HG03135 (cell line): Measurements from ENCODE around the gene GABRB1.
"Not testable (repeated sequence)": the region's sequence is repeated elsewhere in the genome, so short reads cannot be mapped to it uniquely, and the experiment has no call there.

Source experiments
- ATAC-seq: cut with Tn5 transposase; IDR thresholded peaks from one replicate; pipeline ENCODE4 v1.9.1; 2021; ENCODE audit warnings: mild to moderate bottlenecking, moderate library complexity; ENCODE audit not compliant: unreplicated experiment

The GABRB1 gene

DNA sequence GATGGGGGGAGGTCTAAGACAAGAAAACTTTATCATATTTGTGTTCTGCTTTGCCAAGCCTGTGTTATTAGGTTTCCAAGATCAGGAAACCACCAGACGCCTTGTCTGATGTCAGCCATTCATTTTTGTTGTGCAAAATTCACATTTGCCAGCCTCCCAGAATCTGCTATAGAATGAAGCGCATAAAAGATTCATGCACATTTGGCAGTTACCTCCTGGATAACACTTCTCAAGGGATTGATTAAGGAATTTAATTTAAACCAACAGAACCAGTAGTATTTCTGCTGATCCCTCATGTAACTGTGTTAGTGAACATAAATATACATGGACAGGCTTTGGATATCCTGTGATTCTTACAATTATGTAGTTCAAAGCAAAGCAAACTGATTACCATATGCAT lies 244.2 kb downstream of the GABRB1 start:
- ATAC-seq: no peak

DNA sequence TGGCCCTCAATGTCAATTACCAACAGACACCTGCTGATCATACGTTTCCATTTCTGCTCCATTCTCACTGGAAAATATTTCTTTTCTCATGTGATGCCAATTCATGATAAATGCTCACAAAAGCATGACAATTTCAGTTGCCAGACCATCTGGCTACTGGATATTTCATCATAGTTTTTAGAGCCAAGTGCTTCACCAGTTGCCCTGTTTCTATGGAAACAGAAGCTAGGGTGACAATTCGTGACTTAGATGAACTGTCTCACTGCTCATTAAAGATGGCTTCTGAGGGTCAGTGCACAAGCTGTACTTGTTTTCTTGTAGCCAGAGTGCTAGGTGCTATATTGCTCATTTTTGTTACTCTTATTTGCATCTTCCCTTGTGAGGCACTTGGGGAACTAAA lies 247.3 kb downstream of the GABRB1 start:
- ATAC-seq: no peak

DNA sequence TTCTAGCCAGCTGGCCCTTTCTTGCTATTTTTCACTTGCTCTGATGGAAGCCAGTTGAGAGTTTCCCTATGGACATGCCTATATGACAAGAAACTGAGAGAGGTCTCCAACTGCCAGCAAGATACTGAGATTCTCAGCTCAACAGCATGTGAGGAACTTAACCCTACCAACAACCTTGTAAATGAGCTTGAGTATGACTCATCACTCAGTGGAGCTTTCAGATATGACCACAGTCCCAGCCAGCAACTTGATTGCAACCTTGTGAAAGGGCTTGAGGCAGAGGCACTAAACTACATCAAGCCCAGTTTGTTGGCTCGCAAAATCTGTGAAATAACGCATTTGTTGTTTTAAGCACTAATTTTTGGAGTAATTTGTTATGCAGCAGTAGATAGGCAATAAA lies 256.4 kb downstream of the GABRB1 start:
- ATAC-seq: no peak

DNA sequence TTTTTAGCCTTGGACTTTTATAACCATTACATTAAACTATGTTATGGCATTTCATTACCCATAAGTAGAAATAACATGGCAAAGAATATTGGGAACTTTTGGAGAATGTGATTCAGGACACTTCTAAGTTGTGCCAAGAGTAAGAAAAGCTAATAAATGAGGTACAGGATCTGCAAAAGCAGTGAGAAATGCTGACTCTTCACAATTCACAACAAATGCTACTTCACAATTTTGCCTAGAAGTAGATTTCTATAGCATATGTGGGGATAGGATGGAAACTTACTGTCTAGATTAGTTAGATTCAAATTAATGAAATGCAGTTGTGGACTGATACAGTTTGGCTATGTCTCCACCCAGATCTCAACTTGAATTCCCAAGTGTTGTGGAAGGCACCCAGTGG lies 258.4 kb downstream of the GABRB1 start:
- ATAC-seq: no peak

DNA sequence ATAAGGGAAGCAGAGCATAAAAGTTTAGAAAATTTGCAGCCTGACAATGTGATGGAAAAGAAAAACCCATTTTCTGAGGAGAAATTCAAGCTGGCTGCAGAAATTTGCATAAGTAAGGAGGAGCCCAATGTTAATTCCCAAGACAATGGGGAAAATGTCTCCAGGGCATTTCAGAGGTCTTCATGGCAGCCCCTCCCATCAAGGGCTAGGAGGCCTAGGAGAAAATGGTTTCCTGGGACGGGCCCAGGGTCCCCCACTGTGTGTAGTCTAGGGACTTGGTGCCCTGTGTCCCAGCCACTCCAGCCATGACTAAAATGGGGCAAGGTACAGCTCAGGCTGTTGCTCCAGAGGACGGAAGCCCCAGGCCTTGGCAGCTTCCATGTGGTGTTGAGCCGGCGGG lies 259.5 kb downstream of the GABRB1 start:
- ATAC-seq: not testable (repeated sequence)

DNA sequence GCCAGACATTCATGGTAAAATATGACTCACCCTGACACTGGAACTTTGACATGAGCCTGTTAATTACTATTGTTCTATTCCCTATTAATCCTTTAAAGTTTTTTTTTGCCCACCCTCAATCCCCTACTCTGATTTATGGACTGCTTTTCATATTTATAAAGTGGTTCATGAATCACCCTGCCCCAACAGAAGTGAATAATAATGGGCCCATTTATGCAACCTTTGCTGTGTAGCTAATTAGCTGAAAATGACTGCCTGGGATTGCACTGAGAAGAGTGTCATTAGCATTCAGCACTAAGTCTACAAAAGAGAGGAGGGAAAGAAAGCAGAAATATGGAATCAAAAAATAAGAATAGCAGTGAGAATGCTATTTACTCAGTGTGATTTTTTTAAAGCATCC lies 277.8 kb downstream of the GABRB1 start:
- no peak for ATAC-seq

DNA sequence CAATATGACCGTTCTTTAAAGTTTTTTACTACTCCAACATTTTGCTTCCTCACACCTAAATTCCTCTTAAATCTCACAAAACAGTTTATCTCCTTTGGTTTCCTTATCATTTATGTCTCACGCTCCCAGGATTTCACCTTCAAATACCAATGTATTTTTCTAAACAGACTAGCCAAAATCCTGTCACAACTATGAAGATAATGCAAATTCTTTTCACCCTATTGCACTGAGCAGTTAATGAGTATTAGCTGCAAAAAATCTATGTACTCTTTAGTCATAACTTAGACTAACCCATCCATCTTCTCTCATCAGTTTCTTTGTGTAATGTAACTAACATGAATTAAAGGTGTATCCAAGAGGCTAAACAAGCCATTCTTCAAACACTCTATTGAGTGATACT lies 280.8 kb downstream of the GABRB1 start:
- no peak for ATAC-seq

DNA sequence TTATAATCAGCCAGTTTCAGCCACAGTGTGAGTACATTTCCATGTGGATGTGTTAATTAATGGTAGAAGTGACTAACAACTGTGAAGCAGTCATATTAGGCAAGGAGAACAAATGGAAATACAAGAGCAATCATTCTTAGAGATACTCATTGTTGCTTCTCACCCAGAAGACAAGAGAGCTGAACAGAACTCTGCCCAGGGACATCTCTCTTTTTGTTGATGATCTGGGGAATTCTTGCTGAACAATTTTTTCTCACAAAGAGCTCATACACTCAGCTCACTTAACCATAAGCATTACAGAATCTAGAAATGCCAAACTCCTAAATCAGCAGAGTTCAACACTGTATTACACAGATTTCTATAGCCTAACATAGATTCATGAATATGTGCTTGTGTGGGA lies 282.0 kb downstream of the GABRB1 start:
- ATAC-seq: no peak

DNA sequence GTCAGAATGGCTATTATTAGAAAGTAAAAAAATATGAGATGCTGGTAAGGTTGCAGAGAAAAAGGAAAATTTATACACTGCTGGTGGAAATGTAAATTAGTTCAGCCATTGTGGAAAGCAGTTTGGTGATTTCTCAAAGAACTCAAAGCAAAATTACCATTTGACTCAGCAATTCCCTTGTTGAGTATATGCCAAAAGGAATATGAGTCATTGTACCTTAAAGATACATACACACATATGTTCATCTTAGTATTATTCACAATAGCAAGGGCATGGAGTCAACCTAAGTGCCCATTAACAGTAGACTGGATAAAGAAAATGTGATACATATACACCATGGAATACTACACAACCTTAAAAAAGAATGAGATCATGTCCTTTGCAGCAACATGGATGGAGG lies 284.0 kb downstream of the GABRB1 start:
- ATAC-seq: no peak

DNA sequence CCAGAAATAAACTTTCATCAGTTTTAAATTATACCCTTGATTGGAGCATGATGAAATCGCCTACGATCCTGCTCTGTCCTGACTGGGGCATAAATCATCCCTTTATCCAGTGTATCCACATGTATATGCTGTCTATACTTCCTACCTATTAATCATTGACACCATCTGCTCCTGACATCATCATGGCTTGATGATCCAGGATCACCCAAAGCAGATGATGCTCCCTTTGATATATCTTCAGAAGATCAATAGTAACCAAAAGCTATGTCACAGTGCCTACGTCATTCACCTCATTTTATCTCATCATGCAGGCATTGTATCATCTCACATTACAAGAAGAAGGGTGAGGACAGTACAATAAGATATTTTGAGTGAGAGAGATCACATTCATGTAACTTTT lies 294.7 kb downstream of the GABRB1 start:
- ATAC-seq: no peak

DNA sequence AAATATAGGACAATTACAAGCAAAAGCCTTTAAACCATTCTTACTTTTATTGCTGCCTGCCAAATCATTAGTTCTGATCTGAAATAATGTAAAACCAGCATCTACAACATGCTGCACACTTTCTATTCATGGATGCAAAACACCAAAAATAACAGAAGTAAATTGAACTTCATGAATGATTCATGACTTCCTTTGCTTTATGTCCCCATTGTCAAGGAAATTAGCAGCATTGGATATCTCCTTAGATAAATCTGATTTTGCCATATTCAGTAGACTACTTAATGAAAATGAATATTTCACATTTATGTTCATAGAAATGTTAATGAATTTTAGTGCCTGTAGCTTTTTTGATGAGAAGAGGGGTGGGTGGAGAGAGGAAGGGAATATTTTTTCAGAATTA lies 299.5 kb downstream of the GABRB1 start:
- ATAC-seq: no peak

DNA sequence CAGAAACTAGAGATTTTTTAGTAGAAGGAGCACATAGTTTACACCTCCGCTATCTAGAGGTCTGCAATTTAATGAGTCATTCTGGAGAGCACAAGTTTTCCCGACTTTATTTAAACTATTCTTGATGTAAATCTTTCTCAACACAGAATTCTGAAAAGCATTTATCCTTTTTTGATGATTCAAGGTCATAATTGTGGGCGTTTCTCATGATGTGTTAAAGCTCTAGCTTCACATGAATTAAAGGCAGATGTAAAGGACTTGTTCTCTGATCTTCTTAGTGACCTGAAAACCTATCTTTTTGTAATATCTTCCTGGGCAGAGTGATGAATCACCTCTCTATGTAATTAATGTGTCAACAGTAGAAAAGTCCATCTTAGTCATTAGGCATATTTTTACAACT lies 303.3 kb downstream of the GABRB1 start:
- ATAC-seq: no peak

DNA sequence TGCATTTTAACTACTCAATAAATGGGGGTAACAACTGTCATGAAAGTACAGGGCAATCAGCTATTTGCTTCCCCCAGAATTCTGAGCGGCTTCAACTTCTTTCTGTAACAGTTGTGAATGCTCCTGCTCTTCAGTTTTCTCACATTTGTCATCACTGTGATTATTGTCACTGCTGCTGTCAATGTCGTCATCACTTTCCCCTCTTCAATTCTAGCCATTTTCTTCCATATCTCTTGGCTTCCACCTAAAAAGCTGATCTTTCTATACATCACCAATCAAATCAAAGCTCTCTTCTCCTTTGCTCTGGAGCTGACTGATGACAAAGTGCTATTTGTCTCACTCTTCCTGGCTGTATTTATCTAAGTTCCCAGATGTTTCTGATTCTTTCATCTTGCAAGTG lies 306.5 kb downstream of the GABRB1 start:
- no peak for ATAC-seq

DNA sequence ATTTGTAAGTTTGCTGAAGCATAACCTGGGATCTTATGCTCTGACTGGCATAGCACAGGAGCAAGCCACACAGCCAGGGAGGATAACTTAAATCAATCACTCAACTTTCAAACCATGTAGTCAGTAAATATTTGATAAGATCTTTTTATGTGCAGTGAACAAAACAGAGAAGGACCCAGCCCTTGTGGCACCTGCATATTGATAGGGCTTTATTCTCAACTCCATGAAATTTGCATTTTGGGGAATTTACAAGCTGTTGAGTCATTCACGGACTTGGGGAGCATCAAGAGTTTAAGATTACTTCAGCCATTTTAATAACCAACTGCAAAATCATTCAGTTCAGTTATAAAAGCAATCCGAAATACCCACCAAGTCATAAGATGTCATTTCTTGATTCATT lies 309.5 kb downstream of the GABRB1 start:
- no peak for ATAC-seq

DNA sequence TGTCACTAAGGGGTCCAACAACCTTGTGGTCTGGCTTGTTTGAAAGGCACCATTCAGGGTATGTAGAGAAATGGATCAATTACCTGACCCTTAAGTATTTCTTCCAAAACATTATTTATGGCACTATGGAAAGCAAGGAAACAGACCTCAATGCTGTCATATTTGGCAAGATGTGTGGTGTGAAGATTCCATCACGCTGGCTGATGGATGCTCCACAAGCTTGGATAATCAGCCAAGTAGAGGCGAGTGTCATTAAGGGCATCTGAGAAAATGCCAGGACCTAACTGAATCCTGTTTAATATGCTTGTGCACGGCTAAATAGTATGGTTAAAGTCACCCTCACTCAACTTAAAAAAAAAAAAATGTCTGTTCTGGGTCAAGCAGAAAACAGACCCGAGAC lies 311.4 kb downstream of the GABRB1 start:
- no peak for ATAC-seq

DNA sequence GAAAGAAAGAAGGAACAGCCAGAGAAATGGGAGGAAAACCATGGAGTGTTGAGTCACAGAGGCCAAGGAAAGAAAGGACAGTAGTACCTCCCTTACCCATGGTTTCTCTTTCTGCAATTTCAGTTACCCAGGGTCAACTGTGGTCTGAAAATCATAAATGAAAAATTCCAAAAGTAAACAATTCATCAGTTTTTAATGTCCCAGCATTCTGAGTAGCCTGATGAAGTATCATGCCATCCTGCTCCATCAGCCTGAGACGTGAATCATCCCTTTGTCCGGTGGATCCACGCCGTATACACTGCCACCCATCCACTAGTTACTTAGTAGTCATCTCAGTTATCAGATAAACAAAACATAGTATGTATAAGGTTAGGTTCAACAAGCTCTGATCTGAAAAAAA lies 318.0 kb downstream of the GABRB1 start:
- no peak for ATAC-seq

DNA sequence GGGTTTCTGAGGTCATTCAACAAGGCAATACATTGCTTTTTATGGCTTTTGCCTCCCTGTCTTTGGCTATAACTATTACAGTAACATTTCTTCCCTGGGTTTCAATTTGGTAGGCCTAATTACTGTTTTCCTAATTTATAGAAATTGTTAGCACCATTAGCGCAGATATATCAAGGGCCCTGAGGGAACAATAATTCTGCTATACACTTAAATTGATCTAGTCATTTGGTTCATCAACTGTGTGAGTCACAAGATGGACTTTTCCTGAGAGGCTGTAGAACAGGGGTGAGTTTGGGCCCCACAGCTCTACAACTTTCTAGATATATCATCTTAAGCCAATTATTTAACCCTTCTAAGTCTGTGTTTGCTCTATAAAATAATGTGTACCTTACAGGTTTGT lies 324.2 kb downstream of the GABRB1 start:
- no peak for ATAC-seq

DNA sequence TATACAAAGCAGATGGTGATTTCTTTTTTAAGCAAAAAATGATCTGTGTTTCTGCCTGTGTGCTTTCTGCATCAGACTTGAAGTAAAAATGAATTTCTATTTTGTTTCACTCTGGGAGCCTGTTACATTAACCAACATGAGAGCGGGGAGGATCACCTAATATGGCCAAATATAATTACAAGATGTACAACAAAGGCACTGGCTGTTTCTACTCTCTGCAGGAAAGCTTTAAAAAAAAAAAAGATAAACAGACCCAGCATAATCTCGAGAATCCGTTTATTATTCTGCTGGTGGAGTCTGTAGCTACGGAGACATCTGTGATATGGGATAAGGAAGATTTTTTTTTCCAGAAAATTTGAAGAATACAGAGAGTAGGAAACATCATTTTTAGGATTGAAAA lies 328.5 kb downstream of the GABRB1 start:
- no peak for ATAC-seq

DNA sequence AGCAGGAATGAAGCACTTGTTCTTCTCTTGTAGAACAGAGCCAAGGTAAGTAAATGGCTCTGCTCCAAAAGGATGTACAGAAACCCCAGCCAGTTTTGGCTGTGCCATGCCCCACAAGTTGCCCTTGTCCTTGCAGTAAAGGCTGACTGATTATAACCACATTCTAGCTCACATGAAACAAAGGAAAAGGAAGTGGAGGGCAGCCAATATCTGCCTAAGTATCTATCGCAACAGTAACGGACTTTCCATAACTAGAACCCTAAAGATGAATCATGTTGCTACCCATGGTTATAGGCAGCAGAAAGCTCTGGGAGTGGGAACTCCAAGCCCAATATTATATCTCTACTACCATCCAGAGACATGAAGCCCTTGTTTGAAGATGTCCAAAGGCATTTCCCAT lies 336.4 kb downstream of the GABRB1 start:
- ATAC-seq: no peak

DNA sequence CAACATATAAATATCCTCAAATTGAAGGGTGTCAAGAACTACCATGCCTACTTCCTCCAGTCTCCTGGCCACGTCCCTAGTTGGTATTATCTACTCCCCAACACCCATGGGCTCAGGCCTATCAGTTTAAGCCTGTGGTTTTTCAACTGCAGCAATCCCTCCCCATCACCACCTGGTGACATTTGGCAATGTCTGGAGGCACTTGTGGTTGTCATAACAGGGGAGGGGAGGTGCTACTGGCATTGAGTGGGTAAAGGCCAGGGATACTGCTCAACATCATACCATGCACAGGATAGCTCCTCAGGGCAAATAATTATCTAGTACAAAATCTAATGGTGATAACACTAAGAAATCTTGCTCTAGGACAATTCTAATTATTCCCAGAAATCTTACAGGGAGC lies 336.8 kb downstream of the GABRB1 start:
- no peak for ATAC-seq

DNA sequence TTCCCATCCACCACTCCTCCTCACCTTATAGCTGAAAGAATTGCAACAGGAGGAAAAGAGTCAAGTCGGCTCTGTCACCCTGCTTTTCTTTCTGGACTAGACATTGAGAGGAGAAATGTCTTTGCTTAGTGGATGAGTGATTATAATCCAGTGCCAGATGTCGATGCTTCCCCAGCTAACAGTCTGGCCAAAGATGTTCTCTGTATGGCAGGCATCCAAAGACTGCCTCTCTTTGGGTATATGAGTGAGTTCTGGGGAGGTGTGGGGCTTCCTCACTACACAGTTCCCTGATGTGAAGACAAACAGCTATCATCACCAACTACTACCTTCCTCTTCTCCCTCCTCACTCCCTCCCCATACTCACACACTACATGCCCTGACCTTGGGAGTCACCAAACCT lies 341.2 kb downstream of the GABRB1 start:
- no peak for ATAC-seq

DNA sequence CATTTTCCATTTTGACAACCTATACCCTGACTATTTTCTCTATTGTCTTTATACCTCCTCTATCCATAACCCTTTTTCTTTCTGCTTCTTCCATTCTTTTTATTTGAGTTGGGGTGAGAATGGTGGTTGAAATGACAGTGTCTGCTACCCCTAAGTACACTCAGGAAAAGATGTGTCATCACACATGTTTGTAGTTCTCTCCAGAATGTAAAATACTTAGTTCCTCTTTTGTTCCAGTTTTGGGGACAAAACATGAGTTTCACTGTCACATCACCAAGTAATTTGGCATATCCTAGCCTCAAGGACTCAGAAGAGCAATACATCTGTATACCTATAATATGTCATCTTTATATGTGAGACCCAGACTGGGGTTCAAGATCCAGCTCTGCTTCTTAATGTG lies 341.8 kb downstream of the GABRB1 start:
- no peak for ATAC-seq

DNA sequence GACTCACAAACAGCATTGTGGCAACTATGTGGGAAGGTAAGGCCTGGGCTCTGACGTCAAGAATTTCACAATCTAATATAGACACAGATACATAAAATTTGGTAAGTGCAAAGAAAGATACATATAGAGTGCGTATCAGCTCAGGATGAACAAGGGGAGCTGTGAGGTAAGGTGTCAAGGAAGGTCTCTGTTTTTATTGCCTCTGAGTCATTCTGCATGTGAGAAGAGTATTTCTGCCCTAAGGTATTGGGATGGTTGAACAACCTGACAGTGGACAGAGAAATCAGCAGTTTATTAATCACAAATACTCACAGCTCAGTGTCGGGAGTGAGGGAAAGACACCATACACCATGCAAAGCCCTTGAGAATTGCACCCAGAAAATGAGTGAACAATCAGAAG lies 342.3 kb downstream of the GABRB1 start:
- ATAC-seq: no peak

DNA sequence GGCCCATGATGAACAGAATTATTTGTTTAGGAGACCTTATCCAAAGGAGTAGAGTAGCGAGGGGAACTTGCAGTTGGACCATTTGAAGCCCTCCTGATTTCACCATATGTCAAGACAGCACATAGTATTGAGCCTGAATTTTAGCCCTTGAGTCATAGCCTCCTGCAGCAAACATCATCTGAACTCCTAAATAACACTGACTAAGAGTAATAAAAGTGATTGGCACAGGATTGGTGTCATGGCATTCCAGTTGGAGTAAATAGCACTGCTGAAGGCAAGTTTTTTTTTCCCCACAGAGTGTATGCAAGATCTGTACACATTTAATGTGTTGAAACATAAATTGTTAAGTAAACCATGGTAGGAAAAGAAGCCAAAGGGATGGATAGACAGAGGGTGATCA lies 343.1 kb downstream of the GABRB1 start:
- ATAC-seq: no peak
